Measurements from ENCODE around the gene KCTD7. TPM values are rescaled to one million over a fixed set of nuclear protein-coding genes. Genes with fewer than 3 reads are reported as not detected.

KCTD7 gene
- total and polyA plus RNA-seq, 2 of the 13 experiments (the other 11 are each of a cell fraction or from before 2014, with no cell fraction given), result 7.3 to 13.5 TPM

DNA sequence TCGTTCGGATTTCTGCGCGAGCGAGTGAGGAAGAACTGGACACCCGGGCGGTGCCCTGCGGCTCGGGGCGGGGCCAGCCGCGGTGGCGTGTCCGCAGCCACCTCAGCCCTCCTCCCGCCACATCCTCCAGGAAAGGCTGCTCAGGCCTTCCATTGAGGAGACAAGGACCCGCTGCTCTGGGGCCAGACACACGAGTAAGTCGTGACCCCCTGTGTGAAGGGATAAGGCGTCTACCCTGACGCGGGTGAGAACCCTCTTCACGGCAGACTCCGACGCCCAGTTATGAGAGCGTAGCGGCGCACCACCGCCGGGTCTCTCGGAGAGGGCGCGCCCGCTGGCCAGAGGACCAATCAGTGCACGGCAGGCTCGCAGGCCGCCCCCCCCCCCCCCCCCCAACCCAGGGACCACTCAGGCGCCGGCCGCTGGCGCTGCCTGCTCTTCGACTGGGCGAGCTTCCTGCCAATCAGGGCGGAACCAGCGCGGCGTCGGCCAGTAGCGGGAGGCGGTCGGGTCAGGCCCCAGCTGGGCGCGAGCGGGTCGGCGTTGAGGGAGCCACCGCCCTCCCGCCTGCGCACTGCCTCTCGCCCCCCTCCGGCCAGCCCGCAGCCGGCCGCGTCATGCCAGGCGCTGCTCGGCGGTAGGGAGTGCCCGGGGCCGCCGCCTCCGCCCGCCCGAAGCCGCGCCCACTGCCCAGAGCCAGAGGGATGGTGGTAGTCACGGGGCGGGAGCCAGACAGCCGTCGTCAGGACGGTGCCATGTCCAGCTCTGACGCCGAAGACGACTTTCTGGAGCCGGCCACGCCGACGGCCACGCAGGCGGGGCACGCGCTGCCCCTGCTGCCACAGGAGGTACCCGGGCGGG lies at the start of gene KCTD7 (continued):
- TF ChIP-seq, protein P1, sequence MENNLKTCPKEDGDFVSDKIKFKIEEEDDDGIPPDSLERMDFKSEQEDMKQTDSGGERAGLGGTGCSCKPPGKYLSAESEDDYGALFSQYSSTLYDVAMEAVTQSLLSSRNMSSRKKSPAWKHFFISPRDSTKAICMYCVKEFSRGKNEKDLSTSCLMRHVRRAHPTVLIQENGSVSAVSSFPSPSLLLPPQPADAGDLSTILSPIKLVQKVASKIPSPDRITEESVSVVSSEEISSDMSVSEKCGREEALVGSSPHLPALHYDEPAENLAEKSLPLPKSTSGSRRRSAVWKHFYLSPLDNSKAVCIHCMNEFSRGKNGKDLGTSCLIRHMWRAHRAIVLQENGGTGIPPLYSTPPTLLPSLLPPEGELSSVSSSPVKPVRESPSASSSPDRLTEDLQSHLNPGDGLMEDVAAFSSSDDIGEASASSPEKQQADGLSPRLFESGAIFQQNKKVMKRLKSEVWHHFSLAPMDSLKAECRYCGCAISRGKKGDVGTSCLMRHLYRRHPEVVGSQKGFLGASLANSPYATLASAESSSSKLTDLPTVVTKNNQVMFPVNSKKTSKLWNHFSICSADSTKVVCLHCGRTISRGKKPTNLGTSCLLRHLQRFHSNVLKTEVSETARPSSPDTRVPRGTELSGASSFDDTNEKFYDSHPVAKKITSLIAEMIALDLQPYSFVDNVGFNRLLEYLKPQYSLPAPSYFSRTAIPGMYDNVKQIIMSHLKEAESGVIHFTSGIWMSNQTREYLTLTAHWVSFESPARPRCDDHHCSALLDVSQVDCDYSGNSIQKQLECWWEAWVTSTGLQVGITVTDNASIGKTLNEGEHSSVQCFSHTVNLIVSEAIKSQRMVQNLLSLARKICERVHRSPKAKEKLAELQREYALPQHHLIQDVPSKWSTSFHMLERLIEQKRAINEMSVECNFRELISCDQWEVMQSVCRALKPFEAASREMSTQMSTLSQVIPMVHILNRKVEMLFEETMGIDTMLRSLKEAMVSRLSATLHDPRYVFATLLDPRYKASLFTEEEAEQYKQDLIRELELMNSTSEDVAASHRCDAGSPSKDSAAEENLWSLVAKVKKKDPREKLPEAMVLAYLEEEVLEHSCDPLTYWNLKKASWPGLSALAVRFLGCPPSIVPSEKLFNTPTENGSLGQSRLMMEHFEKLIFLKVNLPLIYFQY (CRISPR knock-in tag; IDR thresholded peaks at IDR 0.05; ENCODE audit: borderline replicate concordance), result no peak
- TF ChIP-seq RAD21 (CRISPR knock-in tag; IDR thresholded peaks at IDR 0.05) (peak; percentile 16; the same call in 1 of the 2 replicates), SMYD3 (CRISPR knock-in tag; IDR thresholded peaks at IDR 0.05) (0 out of 2 replicates have a peak, but pooled peaks have one; percentile 47), ZNF460 (CRISPR knock-in tag; IDR thresholded peaks at IDR 0.05; ENCODE audit: borderline replicate concordance) (no peak), ZNF12 (CRISPR knock-in tag; IDR thresholded peaks at IDR 0.05) (no peak), ZNF543 (CRISPR knock-in tag; IDR thresholded peaks at IDR 0.05) (peak; percentile 90), NONO (IDR thresholded peaks at IDR 0.05) (no peak), NONO (CRISPR knock-in tag; conservative IDR thresholded peaks at IDR 0.05) (peak; percentile 76; the same call in 1 of the 2 replicates), ZNF569 (CRISPR knock-in tag; IDR thresholded peaks at IDR 0.05; ENCODE audit: borderline replicate concordance) (no peak), MATR3 (CRISPR knock-in tag; IDR thresholded peaks at IDR 0.05) (no peak), KMT2A (CRISPR knock-in tag; IDR thresholded peaks at IDR 0.05) (no peak; the same call in none of the 2 replicates), ETV5 (CRISPR knock-in tag; IDR thresholded peaks at IDR 0.05; ENCODE audit: borderline replicate concordance) (0 out of 2 replicates have a peak, but pooled peaks have one; percentile 15), ARNTL (CRISPR knock-in tag; IDR thresholded peaks at IDR 0.05) (peak; percentile 43; the same call in 1 of the 2 replicates), ZNF484 (CRISPR knock-in tag; IDR thresholded peaks at IDR 0.05; ENCODE audit: borderline replicate concordance, low read depth) (no peak), KLF16 (CRISPR knock-in tag; IDR thresholded peaks at IDR 0.05) (peak in 1 of 2 experiments; percentile 87; a peak in 2 of 4 replicates), GABPB1 (CRISPR knock-in tag; IDR thresholded peaks at IDR 0.05) (peak; percentile 63), BCL6 (CRISPR knock-in tag; IDR thresholded peaks at IDR 0.05) (peak; percentile 31; the same call in 1 of the 2 replicates), ZFP90 (CRISPR knock-in tag; IDR thresholded peaks at IDR 0.05; ENCODE audit: borderline replicate concordance) (no peak), FOXP4 (CRISPR knock-in tag; IDR thresholded peaks at IDR 0.05) (0 out of 2 replicates have a peak, but pooled peaks have one; percentile 3), BCL3 (CRISPR knock-in tag; IDR thresholded peaks at IDR 0.05) (peak; percentile 72; the same call in 1 of the 2 replicates), DPF2 (CRISPR knock-in tag; IDR thresholded peaks at IDR 0.05; ENCODE audit: borderline replicate concordance, low read depth) (0 out of 2 replicates have a peak, but pooled peaks have one; percentile 39)
- TF ChIP-seq, protein P2, sequence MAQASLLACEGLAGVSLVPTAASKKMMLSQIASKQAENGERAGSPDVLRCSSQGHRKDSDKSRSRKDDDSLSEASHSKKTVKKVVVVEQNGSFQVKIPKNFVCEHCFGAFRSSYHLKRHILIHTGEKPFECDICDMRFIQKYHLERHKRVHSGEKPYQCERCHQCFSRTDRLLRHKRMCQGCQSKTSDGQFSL (CRISPR knock-in tag; IDR thresholded peaks at IDR 0.05), result peak; percentile 97

All from HepG2 (cell line).